Amniotic epithelial cell (primary cell): Measurements from ENCODE around the gene PHIP.
"Not testable (repeated sequence)": the region's sequence is repeated elsewhere in the genome, so short reads cannot be mapped to it uniquely, and the experiment has no call there.

Experiments used
- DNase-seq: peaks from one replicate; pipeline ENCODE4 v3.0.0-alpha.2; 2010; ENCODE audit warnings: low read depth

The PHIP gene

DNA sequence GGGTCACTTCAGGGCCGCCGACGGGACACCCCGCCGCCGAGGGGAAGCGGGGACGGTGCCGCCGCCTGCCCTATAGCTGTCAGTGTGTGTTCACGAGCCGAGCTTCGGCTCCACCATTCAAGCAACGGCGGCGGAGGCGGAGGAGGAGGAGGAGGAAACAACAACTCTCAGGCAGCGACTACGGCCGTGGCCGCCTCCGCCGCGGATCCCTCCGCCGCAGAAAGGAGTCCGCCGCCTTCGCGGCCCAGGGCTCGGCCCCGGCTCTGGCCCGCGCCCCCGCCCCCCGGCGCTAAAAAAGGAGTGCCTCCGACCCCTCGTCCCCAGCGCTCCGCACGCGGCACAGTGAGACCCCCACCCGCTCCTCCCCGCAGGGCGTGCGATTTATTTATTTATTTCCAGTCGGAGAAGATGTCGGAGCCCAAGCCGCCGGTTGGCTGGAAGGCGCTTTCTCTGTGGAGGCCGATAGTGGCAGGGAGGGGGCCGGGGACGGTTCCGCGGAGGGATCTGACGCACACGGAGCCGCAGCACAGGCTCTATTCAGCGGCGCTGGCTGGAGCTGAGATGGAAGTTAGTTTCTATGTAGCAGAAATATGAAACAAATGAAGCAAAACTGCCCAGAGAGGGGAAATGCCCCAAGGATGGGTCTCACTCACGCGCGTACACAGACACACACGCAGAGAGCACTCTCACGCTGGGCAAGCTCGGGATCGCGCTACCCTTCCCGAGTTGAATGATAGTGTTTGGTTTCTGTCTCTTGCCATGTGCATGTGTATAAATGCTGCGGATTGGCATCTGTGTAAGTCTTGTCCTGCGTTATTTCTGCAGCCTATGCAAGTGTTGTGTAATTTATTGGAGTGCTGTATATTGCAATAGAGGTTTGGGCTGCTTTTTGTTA, at the start of gene PHIP:
Gene PHIP (minus strand): TSS at position 180 of the 895 bp plus-strand sequence. CDS start 186 bp downstream, outside the sequence.
- peak; percentile 98 for DNase-seq

DNA sequence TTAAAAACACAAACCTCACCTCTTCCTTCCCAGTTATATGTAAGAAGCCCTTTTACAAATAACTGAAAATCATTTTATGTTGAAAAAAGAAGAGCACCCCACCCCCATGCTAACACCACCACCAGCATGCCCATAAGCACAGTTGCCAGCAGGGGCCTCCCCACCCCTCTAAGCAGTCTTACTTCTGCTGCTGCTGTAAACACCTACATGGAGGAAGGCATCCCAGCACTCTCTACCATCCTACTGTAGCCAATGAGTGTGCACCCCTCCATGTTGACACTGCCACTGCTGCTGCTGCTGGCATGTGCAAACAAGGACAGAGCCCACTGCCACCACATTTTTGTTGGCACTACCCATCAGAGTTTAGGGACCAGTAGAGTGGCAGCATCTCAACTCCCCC, 49.6 kb upstream of the PHIP start:
- DNase-seq = no peak

DNA sequence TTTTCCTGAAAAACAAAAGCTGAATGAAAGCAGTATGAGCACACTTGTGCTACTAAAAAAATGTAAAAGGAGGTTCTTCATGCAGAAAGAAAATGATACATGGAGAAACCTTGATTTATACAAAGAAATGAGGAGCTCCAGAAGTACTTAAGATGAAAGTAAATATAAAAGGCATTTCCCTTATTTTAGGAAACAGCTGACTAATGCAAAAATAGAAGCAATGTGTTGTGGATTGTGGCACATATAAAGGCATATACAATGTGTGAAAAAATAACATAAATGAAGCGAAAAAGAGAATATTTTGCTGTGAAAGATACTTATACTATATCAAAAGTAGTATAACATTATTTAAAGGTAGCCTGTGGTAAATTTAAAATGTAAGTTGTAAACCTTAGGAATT, 41.2 kb upstream of the PHIP start:
- no peak for DNase-seq

DNA sequence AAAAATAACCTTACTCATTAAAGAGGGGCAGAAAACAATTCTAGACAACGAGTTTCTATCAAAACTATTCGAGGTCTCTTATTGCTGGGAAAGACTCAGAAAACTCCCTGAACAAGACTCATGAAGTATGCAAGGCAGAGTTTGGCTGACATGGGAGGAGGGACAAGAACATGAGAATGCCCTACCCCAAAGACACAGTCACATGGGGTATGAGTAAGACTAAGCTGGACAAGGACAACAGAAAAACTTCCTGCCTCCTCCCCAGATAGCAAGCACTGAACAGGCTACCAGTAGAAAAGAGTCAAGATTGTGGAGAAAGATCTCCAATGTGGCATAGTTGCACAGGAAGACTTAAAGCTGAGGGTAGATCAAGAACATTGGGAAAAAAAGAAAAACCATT, 39.7 kb upstream of the PHIP start:
- no peak for DNase-seq

DNA sequence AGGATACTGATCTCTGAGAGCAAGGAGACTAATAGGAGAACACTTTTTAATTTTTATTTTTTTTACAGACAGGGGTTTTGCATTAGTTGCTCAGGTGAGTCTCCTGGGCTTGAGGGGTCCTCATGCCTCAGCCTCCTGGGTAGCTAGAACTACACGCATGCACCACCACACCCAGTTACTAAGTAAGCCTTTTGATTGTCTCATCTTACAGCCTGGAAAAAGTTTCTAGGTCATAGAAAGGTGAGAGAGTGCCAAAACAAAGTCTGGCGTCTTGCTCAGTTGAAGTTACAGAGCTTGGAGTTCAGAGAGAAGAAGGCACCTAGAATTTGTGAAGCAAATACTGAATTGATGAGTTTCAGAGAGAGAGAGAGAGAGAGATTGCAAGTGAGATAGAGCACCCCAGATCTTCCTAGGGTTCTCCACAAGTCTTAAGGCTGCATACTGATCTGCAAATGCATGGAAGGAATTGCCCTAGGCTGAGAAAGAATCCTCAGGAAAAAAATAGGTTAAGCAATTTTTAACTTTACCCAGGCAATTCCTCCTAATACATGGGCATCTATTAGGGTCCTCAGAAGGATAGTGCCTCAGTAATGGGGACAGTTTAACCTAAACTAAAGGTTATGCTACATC, 37.6 kb upstream of the PHIP start:
- no peak for DNase-seq

DNA sequence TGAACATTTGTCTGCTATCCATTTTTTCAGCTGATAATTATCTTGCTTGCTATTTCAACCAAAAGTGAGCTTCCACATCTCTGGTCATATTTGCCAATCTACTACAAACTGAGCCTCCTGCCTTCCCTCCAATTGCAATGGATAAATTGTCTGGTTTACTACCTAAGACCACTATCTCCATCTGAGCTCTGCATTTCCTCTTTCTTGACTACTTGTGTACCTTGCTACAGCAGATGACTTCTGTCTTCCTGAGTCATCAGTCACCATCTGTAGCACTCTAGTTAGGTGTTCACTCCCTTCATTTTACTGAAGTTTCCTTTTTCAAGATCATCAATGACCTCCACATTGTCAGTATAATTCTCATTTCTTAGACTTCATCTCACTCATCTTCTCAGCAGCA, 33.5 kb upstream of the PHIP start:
- DNase-seq = no peak

DNA sequence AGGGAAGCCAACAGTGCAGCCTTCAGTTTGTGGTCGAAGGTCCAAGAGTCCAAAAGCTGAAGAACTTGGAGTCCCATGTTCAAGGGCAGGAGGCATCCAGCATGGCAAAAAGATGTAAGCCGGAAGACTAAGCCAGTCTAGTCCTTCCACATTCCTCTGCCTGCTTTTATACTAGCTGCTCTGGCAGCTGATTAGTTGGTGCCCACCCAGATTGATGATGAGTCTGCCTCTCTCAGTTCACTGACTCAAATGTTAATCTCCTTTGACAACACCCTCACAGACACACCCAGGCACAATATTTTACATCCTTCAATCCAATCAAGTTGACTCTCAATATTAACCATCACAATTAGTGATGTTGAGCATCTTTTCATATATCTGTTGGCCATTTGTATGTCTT, 23.1 kb upstream of the PHIP start:
- DNase-seq = no peak

DNA sequence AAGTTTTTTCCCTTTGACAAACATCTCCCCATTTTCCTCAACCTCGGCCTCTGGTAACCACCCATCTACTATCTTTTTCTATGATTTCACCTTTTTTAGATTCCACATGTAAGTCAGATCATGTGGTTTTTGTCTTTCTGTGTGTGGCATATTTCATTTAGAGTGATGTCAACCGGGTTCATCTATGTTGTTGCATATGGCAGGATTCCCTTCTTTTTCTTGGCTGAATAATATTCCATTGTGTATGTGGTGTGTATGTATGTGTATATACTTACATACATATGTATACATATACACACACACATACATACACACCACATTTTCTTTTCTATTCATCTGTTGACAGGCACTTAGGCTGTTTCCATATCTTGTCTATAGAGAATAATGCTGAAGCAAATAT, 22.2 kb upstream of the PHIP start:
- no peak for DNase-seq

DNA sequence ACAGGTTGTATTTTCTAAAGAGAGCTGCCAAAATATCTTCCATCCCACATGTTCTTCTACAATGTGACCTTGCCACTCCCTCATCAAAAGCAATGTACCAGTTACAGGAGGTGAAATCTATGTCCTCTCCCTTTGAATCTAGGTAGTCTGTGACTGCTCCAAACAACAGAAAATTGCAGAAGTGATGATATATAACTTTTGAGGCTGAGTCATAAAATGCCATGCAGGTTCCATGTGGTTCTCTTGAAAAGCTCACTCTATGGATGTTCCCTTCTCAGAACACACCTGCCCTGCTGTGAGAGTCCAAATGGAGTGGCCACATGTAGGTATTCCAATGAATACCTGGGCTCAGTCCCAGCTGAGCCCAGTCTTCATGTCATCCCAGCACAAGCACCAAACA, 16.9 kb upstream of the PHIP start:
- no peak for DNase-seq

DNA sequence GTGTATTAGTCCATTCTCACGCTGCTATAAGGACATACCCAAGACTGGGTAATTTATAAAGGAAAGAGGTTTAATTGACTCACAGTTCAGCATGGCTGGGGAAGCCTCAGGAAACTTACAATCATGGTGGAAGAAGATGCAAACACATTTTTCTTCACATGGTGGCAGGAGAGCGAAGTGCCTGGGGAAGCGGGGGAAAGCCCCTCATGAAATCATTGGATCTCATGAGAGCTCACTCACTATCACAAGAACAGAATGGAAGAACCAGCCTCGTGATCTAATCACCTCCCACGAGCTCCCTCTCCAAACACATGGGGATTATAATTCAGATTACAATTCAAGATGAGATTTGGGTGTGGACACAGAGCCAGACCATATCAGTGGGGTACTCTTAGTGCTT, 13.7 kb upstream of the PHIP start:
- not testable (repeated sequence) for DNase-seq

DNA sequence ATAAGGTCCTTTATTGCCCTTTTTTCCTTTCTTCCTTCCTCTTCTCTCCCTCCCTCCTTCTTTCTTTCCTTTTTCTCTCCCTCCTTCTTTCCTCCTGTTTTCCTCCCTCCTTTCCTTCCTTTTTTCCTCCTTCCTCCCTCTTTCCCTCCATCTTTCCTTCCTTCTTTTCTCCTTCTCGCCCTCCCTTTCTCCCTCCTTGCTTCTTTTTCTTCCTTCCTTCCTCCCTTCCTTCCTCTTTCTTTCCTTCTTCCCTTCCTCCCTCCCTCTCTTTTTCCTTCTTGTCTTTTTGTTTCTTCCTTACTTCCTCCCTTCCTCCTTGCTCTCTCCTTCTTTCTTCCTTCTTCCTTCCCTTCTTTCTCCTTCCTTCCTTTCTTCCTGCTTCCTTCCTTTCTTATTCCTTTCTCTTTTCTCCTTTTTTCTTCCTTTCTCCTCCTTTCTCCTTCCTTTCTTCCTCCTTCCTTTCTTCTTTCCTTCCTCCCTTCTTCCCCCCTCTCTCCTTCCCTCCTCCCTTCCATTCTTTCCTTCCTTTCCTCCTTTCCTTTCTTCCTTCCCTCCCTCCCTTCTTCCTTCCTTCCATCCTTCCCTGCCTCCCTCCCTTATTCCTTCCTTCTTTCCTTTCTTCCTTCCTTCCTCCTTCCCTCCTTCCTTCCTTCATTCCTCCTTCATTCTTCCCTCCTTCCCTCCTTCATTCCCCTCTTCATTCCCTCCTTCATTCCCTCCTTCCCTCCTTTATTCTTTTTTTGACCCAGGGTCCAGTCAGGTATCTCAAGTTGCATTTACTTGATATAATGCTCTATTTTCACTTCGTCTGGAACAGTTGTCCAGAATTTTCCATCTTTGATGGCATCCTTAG, 11.7 kb upstream of the PHIP start:
- DNase-seq = no peak

DNA sequence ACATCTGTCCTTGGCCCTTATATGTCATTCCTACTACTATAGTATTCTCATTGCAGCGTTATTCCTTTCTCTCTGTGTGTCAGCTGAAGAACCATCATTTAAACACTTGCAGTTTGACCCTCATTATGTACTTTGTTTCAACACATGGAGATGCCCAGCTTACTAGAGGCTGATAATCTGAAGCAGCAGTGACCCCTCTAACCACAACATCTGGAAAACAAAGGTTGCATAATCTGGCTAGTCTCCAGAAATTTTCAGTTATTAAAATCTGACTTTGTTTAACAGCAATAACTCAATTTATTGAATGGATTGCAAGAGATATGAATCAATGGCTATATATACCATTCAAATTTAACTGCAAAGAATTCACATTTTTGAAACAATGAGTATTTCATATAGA, 6.6 kb upstream of the PHIP start:
- DNase-seq = peak; percentile 37

DNA sequence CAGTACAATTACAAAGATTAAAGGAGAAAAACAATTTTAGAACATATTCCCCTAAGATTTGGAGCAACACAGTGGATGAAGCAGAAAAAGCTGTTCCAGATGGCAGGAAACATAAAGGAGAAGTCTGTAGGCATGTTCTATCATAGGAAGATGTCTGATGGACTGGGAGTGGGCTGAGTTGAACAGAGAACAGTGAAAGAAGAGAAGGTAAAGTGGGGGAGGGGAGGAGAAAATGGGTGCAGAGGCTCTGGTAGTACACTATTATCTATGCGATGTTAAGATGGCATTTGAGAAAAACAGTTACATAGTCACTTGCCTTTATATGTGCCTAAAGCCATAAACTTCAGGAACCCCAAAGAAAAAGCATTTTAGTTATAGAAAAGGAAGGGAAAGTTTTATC, 4.2 kb upstream of the PHIP start:
- DNase-seq = no peak

DNA sequence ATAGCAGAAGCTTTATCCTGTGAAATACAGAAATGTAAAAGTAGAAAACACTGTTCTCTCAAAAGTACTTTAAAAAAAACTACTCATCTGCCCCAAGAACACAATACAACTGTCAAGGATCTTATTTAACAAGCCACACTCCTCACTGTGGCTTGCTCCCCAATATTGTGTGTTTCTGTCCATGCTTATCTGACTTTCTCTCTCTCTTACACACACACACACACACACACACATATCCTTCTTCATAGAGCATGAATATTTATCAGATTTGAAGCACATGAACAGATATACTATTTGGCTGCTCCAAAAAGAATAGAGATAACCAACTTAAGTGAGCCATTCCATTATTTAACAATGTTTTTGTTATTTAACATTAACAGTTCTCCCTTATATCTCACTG, 3.6 kb upstream of the PHIP start:
- no peak for DNase-seq

DNA sequence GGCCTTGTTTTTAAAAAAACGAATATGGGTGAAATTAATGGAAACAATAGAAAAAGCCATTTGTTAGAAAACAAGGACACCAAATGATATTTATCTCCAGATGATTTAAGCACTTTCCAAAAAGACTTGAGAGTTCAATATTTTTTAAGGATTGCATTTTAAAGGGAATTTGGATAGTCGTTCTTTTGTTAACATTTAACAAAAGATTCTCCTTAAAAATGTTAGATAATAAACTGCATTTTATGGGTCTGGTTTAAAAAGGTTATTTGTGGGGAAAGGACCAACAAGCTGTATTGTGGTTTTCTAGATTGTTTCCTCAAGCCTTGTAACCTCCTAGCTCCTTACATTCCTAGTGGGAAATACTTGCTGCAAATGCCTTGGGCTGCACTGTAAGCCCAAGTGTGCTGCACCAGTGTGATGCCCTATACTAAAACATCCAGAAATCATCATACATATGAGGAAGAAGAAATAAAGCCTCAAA, 1.5 kb upstream of the PHIP start:
- peak; percentile 37 for DNase-seq

DNA sequence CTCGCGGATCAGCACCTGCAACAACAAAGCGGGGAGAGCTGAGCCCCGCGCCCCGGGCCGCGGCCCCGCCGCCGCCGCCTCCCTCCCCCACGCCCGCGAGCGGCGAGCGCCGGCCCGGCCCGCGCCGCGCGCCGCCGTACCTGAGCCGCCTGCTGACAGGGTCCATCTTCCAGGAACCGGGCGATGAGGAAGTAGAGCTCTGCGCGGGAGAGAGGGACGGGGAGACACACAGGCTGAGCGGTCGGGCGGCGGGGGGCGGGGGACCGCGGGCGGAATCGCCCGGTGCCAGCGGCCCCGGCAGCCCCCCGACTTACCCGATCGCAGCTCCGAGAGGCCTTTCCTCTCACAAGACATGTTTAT, 359 bp downstream of the PHIP start:
- DNase-seq = no peak

DNA sequence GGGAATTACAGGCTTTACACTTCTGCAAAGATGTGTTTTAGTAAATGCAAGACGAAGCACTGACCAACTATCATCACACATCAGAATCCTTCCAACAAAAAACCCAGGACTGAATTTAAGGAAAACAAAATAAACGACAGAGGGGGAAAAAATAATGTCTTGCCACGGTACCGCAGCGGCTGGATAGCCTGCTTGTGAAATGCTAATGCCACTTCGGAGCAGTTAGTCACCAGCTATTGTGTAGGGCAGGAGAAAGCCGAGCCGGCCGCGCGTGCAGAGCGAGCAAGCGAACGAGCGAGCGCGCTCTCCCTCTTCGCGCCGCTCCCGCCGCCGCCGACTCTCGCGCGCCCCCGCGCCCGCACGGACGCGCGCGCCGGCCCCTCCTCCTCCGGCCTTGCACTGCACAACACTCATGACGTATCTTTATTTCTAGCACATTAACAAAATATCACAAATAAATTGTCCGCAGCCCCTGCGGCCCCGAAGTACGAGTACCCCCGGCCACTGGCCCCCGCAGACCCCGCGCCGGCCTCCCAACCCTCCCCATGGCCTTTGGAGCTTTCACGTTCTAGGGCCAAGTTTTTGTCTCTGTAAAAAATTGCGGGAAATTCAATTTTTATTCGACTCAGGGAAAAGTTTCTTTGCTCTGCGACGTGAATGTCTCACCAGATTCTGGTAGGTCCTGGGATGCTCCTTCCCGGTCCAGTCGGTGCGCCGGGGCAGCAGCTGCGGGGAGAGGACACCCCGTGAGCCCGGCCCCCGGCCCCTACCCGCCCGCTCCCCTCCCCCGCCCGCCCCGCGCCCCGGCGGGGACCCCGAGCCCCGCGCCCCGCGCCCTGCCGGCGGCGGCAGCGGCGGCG, 1.0 kb downstream of the PHIP start:
- DNase-seq = peak; percentile 94

DNA sequence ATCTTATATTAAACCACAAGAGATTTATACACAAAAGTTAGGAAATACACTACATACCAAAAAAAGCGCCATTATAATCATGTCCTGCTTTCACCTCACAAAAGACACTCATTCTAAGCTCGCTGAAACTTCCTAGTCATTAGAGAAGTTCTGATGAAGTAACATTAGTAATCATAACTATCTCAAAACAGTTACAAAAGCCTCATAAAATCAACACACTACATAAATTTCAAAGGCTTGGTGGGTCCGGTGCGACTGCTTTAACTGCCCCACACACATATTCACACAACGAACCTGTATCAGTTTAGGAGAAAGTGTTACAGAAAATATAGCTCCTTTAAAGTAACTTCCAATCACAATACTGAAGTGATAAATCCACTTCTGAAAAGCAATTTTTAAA, 1.9 kb downstream of the PHIP start:
- DNase-seq = peak; percentile 53

DNA sequence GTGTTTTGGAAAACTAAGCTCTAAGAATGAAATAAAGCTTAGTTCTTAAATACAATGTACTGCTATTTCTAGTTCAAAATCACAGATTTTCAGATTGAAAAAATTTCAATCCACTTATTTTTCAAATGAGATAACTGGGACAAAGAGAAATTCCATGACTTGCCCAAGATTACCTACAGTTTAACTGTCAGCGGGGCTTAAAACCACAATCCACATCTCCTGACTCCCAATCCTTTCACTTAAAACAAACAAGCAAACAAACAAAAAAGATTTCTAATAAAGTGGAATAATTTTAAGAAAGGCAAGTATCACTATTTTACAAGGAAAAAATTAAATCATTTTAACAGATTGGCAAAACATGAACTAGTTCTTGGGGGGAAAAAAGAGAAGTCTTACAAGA, 4.2 kb downstream of the PHIP start:
- DNase-seq = peak; percentile 45

DNA sequence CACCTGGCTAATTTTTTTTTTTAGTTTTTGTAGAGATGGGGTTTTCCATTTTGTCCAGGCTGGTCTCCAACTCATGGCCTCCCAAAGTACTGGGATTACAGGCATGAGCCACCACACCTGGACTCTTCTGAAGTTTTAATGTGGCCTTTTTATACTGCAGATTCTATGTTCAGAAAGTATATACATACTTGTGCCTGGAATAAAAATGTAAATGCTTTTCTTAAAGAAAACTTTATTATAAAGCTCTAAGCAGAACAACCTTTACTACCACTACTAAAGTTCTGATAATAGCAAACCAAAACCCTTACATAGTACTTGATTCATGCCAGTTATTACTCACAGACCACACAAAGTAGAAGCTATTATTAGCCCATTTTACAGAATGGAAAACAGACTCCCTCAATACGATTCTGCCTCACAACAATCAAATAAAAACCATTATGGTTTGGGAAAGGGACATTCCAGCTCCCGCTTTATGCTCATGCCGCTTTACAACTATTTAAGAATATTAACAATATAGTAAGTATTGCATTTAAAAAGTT, 5.3 kb downstream of the PHIP start:
- DNase-seq = no peak

DNA sequence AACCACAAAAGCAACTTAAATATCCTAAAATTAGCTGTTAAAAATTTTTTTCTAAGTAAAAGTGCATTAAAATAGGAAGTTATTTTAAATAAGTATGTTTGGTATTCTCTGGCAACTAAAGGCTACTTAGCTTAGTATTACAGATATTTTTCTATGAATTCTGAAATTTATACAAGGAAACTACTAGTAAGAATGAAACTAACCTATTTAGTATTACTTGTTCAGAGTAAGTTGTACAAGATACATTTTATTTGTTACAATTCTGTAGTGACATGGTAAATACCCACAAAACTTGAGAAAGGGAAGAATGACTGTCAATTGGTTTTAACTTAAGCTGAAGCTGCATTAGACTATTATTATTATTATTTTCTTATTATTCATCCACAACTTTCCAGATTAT, 6.5 kb downstream of the PHIP start:
- DNase-seq = no peak
